Type B pancreatic cell (in vitro differentiated cells): Measurements from ENCODE around the gene ATP6V1F. TPM values are rescaled to one million over a fixed set of nuclear protein-coding genes. Genes with fewer than 3 reads are reported as not detected.

Experiments
- DNase-seq: peaks from one replicate; pipeline ENCODE4 v3.0.0; 2021; ENCODE audit warnings: mixed read lengths; ENCODE audit not compliant: unreplicated experiment; ENCODE audit errors: extremely low spot score
- H3K27ac Mint-ChIP-seq: 2 replicates; pipeline ENCODE4 v1.8.0; 2021; ENCODE audit warnings: mild to moderate bottlenecking, mixed read lengths
- H3K27me3 Mint-ChIP-seq: 2 replicates; pipeline ENCODE4 v1.8.0; 2021; ENCODE audit warnings: mixed read lengths
- H3K36me3 Mint-ChIP-seq: 2 replicates; pipeline ENCODE4 v1.8.0; 2021; ENCODE audit warnings: mixed read lengths
- H3K4me1 Mint-ChIP-seq: one replicate; pipeline ENCODE4 v1.8.0; 2021; ENCODE audit warnings: mixed read lengths; ENCODE audit not compliant: unreplicated experiment
- H3K4me3 Mint-ChIP-seq: 2 replicates; pipeline ENCODE4 v1.8.0; 2021; ENCODE audit warnings: mild to moderate bottlenecking, mixed read lengths
- H3K9me3 Mint-ChIP-seq: 2 replicates; pipeline ENCODE4 v1.8.0; 2021; ENCODE audit warnings: mixed read lengths
- CTCF ChIP-seq: fragments of 200-600 bp; sonication (generic); conservative IDR thresholded peaks from 2 replicates; pipeline ENCODE4 v1.5.0; 2021; ENCODE audit warnings: antibody characterized with exemption, mild to moderate bottlenecking
- total RNA-seq: library from RNA; stranded (reverse); gene quantifications from 2 replicates; pipeline ENCODE4 v1.2.1, GENCODE V29; 2021; ENCODE audit warnings: low replicate concordance

Gene ATP6V1F
- total RNA-seq, 1 donor from 2014 or later, result 144 TPM

- Mint-ChIP-seq H3K27me3 (peaks cover 14% of the 10 kb centered on the region), H3K36me3 (no peaks in the 10 kb centered on the region), H3K4me3 (no peak overlapping the region), H3K4me1 (peaks cover 4% of the 10 kb centered on the region), H3K27ac (no peak overlapping the region), H3K9me3 (no peaks in the 10 kb centered on the region)
- TF ChIP-seq CTCF, result no peak
- DNase-seq, result no peak
Observed at GRCh38 chr7:128887169-128888038, 24.7 kb downstream of the ATP6V1F start.

- no peak for DNase-seq
- H3K4me1 Mint-ChIP-seq, result peaks cover 4% of the 10 kb centered on the region
- H3K27ac Mint-ChIP-seq, result no peak overlapping the region
- H3K27me3 Mint-ChIP-seq, result peaks cover 14% of the 10 kb centered on the region
- TF ChIP-seq CTCF, result no peak
- no peak overlapping the region for H3K4me3 Mint-ChIP-seq
- H3K36me3 Mint-ChIP-seq, result no peaks in the 10 kb centered on the region
- no peaks in the 10 kb centered on the region for H3K9me3 Mint-ChIP-seq
Observed at GRCh38 chr7:128888039-128888755, 25.5 kb downstream of the ATP6V1F start.

- no peak overlapping the region for H3K27ac Mint-ChIP-seq
- H3K4me3 Mint-ChIP-seq, result no peak overlapping the region
- DNase-seq, result no peak
- no peaks in the 10 kb centered on the region for H3K36me3 Mint-ChIP-seq
- H3K4me1 Mint-ChIP-seq, result no peaks in the 10 kb centered on the region
- peaks cover 14% of the 10 kb centered on the region for H3K27me3 Mint-ChIP-seq
- no peak for TF ChIP-seq CTCF
- no peaks in the 10 kb centered on the region for H3K9me3 Mint-ChIP-seq
Observed at GRCh38 chr7:128888756-128889095, 26.1 kb downstream of the ATP6V1F start.

GRCh38 chr7:128889121-128889520, 26.5 kb downstream of the ATP6V1F start:
- no peaks in the 10 kb centered on the region for H3K4me1 Mint-ChIP-seq
- H3K9me3 Mint-ChIP-seq, result no peaks in the 10 kb centered on the region
- H3K27me3 Mint-ChIP-seq, result peaks cover 14% of the 10 kb centered on the region

More at GRCh38 chr7:128889121-128889520, 26.5 kb downstream of the ATP6V1F start:
- no peak for DNase-seq
- H3K4me3 Mint-ChIP-seq, result no peak overlapping the region
- no peak overlapping the region for H3K27ac Mint-ChIP-seq
- no peaks in the 10 kb centered on the region for H3K36me3 Mint-ChIP-seq
- TF ChIP-seq CTCF, result no peak
